Ishikawa (cell line): Measurements from ENCODE around the gene ATAD3C.

ENCODE experiments used
- CEBPB ChIP-seq: IDR thresholded peaks from 2 replicates; pipeline ENCODE4 v1.6.1; 2012
- CREB1 ChIP-seq: IDR thresholded peaks from 2 replicates; pipeline ENCODE4 v1.6.1; 2012; ENCODE audit warnings: low read depth
- EGR1 ChIP-seq: IDR thresholded peaks from 2 replicates; pipeline ENCODE4 v1.6.1; 2012
- EP300 ChIP-seq: IDR thresholded peaks from 2 replicates; pipeline ENCODE4 v1.6.1; 2012; ENCODE audit warnings: borderline replicate concordance
- FOXM1 ChIP-seq: IDR thresholded peaks from 2 replicates; pipeline ENCODE4 v1.6.1; 2012; ENCODE audit warnings: low read depth, borderline replicate concordance
- NFIC ChIP-seq: IDR thresholded peaks from 2 replicates; pipeline ENCODE4 v1.6.1; 2012
- RAD21 ChIP-seq: IDR thresholded peaks from 2 replicates; pipeline ENCODE4 v1.6.1; 2012; ENCODE audit warnings: low read depth
- TAF1 ChIP-seq: IDR thresholded peaks from 2 replicates; pipeline ENCODE4 v1.6.1; 2012; ENCODE audit warnings: low read depth, mild to moderate bottlenecking
- TCF12 ChIP-seq: IDR thresholded peaks from 2 replicates; pipeline ENCODE4 v1.6.1; 2012; ENCODE audit warnings: low read depth
- TEAD4 ChIP-seq: IDR thresholded peaks from 2 replicates; pipeline ENCODE4 v1.6.1; 2012
- YY1 ChIP-seq: IDR thresholded peaks from 2 replicates; pipeline ENCODE4 v1.6.1; 2012; ENCODE audit warnings: low read depth
- ZBTB7A ChIP-seq: IDR thresholded peaks from 2 replicates; pipeline ENCODE4 v1.6.1; 2012; ENCODE audit warnings: low read depth
- TF ChIP-seq, protein P1 (sequence below): IDR thresholded peaks from 2 replicates; pipeline ENCODE4 v1.6.1; 2012
- TF ChIP-seq, protein P2 (sequence below): IDR thresholded peaks from 2 replicates; pipeline ENCODE4 v1.6.1; 2012
- TF ChIP-seq, protein P3 (sequence below): IDR thresholded peaks from 2 replicates; pipeline ENCODE4 v1.6.1; 2012; ENCODE audit warnings: low read depth, mild to moderate bottlenecking

ATAD3C gene

DNA sequence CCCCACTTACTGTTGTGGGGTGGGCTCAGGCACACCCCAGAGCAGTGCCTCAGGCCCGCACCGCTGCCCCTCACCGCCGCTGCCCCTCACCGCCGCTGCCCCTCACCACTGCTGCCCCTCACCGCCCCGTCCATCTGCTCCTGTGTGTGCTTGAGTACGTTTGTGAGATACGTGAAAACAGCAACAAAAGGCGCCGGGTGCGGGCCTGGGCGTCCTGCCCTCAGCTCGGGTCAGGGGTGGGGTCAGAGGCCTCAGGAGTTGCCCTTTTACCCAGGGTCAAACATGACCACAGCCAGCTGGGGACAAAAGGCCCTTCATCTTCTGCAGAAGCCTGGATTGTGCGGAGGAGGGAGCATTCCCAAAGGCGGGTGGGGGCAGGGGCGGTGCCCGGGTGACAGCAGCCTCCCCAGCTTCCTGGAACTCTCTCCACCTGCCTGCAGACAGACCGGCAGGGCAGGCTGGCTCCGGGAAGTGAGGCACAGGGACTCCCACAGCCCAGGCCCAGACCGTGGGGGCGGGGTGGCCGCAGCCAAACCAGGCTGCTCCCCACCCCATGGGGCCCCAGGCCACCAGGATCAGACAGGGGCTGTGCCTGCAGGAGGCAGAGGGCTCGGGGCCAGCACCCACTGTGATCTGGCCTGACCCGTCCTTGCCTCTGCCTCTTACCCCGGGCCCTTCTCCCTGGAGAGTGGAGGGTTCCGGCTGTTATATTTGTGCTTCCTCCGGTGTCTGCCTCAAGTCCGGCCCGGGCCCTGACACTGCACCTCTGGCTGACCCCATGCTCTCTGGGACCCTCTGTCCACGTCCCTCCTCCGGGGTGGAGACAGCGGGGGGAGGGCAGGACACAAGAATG, 16.3 kb upstream of the ATAD3C start:
- TF ChIP-seq NFIC: peak; percentile 61; the same call in 1 of the 2 replicates
- TF ChIP-seq RAD21: peak; percentile 7; the same call in 1 of the 2 replicates
- TF ChIP-seq EGR1: peak; percentile 72
- TF ChIP-seq, protein P1, sequence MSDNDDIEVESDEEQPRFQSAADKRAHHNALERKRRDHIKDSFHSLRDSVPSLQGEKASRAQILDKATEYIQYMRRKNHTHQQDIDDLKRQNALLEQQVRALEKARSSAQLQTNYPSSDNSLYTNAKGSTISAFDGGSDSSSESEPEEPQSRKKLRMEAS: peak; percentile 74
- no peak for TF ChIP-seq CREB1
- TF ChIP-seq YY1: no peak
- TF ChIP-seq ZBTB7A: 0 out of 2 replicates have a peak, but pooled peaks have one; percentile 24
- TF ChIP-seq TAF1: peak; percentile 41; the same call in 1 of the 2 replicates
- TF ChIP-seq EP300: peak; percentile 68; the same call in 1 of the 2 replicates
- peak; percentile 69 for TF ChIP-seq TEAD4
- TF ChIP-seq TCF12: peak; percentile 87

DNA sequence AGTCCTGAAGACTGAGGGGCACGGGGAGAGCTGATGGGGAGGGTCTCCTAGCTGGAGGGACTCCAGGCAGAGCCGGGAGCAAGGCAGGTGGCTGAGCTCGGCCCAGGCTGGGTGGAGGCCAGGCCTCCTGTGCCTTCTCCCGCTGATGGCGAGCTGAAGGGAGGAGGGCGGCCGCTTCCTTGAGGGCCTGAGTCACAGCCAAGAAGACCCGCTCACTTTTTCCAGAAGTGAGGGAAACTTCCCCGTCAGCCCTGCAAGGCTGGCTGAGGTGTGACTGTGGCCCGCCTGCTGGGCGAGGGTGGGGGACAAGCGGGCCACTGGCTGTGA, 15.7 kb upstream of the ATAD3C start:
- TF ChIP-seq, protein P2, sequence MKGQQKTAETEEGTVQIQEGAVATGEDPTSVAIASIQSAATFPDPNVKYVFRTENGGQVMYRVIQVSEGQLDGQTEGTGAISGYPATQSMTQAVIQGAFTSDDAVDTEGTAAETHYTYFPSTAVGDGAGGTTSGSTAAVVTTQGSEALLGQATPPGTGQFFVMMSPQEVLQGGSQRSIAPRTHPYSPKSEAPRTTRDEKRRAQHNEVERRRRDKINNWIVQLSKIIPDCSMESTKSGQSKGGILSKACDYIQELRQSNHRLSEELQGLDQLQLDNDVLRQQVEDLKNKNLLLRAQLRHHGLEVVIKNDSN: no peak
- no peak for TF ChIP-seq NFIC
- TF ChIP-seq CEBPB: no peak
- no peak for TF ChIP-seq EP300
- no peak for TF ChIP-seq YY1
- TF ChIP-seq, protein P1: peak; percentile 8; the same call in 1 of the 2 replicates
- no peak; the same call in 1 of the 2 replicates for TF ChIP-seq ZBTB7A

DNA sequence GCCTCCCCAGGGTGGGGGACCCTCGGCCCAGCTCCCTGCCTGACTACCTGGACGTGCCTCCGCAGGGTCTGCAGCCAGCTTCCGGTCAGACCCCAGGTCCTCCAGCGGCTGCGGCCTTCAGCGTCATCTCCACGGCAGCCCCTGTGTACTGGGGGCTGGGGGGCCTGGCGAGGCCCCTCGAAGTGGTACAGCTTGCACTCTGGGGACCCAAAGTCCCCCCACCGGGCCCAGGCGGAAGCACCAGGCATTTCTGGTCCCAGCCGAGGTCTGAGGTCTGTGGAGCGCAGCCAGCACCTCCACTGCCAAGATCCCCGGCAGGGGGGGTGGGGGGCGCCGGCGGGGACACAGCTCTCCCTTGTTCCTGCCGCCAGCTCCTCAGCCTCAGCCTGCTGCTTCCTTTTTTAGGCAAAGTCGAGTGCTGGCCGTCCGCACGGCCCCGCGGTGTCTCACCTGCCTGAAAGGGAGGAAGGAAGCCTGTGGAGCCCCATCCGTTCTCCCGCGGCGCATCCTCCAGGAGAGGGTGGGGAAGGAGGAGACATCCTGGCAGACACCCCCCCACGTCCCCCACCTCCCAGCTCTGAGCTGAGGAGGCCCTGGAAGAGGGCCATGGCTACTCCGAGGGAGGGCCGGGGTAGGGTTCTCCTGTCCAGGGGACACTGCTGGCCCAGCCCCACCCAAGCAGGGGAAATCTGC, 15.2 kb upstream of the ATAD3C start:
- TF ChIP-seq NFIC: no peak
- peak; percentile 74 for TF ChIP-seq ZBTB7A
- TF ChIP-seq, protein P1: peak; percentile 4; the same call in 1 of the 2 replicates

DNA sequence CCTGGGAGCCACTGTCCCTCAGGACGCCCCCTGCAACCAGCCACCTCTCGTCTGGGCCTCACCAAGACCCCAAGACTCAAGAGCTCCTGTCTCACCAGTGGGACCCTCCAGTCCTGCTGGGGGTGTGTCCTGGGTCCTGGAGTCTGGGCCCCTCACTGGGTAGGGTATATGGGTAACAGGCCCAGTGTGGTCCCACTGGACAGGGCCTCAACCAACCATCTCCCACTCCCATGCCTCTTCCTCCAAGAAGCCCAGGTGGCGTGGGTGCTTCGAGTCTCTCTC, 14.7 kb upstream of the ATAD3C start:
- TF ChIP-seq, protein P2: no peak
- TF ChIP-seq CEBPB (no peak), RAD21 (no peak), TEAD4 (no peak), FOXM1 (no peak), NFIC (no peak), TAF1 (no peak), EP300 (no peak), ZBTB7A (no peak), YY1 (no peak), EGR1 (no peak)
- TF ChIP-seq, protein P3, sequence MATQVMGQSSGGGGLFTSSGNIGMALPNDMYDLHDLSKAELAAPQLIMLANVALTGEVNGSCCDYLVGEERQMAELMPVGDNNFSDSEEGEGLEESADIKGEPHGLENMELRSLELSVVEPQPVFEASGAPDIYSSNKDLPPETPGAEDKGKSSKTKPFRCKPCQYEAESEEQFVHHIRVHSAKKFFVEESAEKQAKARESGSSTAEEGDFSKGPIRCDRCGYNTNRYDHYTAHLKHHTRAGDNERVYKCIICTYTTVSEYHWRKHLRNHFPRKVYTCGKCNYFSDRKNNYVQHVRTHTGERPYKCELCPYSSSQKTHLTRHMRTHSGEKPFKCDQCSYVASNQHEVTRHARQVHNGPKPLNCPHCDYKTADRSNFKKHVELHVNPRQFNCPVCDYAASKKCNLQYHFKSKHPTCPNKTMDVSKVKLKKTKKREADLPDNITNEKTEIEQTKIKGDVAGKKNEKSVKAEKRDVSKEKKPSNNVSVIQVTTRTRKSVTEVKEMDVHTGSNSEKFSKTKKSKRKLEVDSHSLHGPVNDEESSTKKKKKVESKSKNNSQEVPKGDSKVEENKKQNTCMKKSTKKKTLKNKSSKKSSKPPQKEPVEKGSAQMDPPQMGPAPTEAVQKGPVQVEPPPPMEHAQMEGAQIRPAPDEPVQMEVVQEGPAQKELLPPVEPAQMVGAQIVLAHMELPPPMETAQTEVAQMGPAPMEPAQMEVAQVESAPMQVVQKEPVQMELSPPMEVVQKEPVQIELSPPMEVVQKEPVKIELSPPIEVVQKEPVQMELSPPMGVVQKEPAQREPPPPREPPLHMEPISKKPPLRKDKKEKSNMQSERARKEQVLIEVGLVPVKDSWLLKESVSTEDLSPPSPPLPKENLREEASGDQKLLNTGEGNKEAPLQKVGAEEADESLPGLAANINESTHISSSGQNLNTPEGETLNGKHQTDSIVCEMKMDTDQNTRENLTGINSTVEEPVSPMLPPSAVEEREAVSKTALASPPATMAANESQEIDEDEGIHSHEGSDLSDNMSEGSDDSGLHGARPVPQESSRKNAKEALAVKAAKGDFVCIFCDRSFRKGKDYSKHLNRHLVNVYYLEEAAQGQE: no peak

DNA sequence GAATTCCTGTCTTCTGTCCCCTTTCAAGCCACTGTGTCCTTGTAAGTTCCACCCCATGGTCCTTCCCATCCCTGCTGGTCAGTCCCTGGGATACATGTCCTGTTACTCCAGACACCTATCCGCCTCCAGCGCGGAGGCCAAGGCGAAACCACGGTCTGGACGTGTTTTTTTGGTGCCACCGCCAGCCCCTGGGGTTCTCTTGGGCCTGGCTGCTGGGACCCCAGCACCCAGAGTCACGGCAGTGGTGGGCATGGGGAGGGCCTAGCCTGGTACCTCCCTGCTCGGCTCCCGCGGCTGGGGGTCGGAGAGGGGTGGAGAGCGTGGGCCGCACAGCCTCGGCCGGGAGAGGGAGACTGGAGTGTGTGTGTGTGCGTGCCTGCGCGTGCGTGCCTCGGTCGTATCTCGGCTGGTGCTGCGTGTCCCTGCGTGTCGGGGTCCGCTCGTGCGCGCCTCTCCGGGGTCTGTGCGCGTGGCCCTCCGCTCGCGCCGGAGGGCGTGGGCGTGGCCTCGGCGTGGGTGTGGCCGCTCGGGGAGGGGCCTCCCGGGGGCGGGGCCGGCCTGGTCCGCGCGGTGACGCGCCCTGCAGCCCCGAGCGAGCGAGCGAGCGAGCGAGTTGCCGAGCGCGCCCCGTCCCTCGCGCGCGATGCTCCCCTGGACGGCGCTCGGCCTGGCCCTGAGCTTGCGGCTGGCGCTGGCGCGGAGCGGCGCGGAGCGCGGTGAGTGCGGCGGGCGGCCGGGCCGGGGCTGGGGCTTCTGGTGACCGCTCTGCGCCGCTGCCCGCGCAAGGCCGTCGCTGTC, 14.2 kb upstream of the ATAD3C start, which contains the start of gene VWA1:
TSS of gene VWA1 (plus strand) at position 585 of the 798 bp plus-strand sequence. CDS start at position 644, 59 bp downstream.
- TF ChIP-seq CEBPB (no peak), TAF1 (peak; percentile 22; the same call in 1 of the 2 replicates), YY1 (no peak), NFIC (no peak), TEAD4 (no peak), TCF12 (no peak), ZBTB7A (peak; percentile 56; the same call in 1 of the 2 replicates)
- TF ChIP-seq, protein P1: peak; percentile 56; the same call in 1 of the 2 replicates

DNA sequence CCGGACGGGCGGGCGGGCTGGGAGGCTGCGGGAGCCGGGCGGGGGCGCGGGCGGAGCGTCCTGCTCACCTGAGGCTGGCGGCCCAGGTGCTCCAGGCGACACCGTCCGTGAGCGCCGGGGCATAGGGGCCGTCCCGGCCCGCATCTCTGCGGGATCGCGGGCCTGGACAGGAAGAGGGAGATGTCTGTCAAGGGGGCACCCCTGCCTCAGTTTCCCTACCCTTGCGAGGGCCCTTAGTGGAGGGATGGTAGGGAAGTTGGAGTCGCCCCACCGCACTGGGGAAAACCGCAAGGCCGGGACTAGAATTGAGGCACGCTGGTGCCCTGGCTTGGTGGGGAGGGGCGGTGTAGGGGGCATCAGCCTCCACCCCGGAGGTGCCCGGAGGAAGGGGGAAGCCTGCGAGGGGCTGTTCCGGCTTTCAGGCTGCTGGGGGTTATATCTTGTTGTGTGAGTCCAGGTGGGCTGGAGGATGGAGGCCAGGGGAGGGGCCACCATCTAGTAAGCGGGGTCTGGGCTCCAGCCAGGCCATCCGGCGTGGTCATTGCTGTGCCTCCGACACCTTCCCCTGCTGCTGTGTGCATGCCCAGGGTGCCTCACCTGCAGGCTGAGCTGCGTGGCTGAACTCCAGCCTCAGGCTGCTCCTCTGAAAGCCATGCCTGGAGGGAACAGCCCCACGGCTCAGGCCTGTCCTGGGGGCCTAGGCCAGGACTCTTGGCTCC, 13.4 kb upstream of the ATAD3C start:
- TF ChIP-seq, protein P3: no peak
